ENCODE results near the gene IL1RAPL1.

IL1RAPL1 gene

DNA sequence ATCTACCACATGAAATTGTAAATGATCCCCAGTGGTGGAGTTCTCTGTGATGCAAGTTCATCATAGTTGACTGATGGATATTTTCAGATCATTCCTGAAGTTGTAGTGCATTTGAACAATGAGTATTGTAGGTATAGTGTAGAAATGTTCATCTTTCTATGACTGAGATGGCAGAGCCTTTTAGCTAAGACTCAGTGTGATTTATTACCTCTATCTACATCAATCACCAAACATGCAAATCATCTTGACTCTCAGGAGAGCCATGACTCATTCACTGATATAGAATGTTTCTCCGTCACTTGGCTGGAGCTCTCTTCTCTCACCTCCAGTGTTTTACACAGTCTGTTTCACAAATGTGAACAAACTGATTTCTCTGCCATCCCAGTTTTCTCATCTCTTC is 392.6 kb downstream of the IL1RAPL1 start:
- Histone ChIP-seq H3K79me1 (ENCODE audit: low read depth, low read length) (no peaks in the 10 kb centered on the region), H3K4me2 (ENCODE audit: insufficient read depth, low read length, poor library complexity, severe bottlenecking) (no peak overlapping the region)
- WGBS, 2 donors (ENCODE audit: extremely low coverage in 2 of 2, insufficient read length in 2 of 2, insufficient replicate concordance in 1 of 2): no CpG with 5 or more reads among the region's 1 CpG

GRCh38 chrX:28981952-28982351 is 394.7 kb downstream of the IL1RAPL1 start:
- H3K9me3 ChIP-seq (replicated peaks in 1 of 2; ENCODE audit: control insufficient read depth in 2 of 2, insufficient read depth in 1 of 2, low read depth in 1 of 2, low read length in 2 of 2): no peaks in the 10 kb centered on the region
- no peak overlapping the region for H2AFZ ChIP-seq (ENCODE audit: low read length)

More for the DNA sequence above, 392.6 kb downstream of the IL1RAPL1 start:
- no peak overlapping the region for H2BK5ac ChIP-seq (ENCODE audit: low read length)
- H4K8ac ChIP-seq (ENCODE audit: low read depth, low read length): no peak overlapping the region
- no peak overlapping the region for H2BK120ac ChIP-seq (ENCODE audit: low read depth, low read length)
- no peak overlapping the region for H2AK5ac ChIP-seq (ENCODE audit: low read depth, low read length)
- H3K4me1 ChIP-seq (ENCODE audit: control insufficient read depth in 2 of 2, insufficient read depth in 1 of 2, low read depth in 1 of 2, low read length in 2 of 2): no peaks in the 10 kb centered on the region
- no peaks in the 10 kb centered on the region for H3K36me3 ChIP-seq (replicated peaks in 1 of 2; ENCODE audit: control insufficient read depth in 2 of 2, insufficient read depth in 2 of 2, low read length in 2 of 2)
- no peak overlapping the region for H2BK12ac ChIP-seq (ENCODE audit: low read length)
- no peak for DNase-seq (ENCODE audit: low spot score)
- H3K27me3 ChIP-seq (ENCODE audit: control insufficient read depth in 3 of 3, insufficient read depth in 3 of 3, low read depth in 1 of 3, low read length in 3 of 3): no peaks in the 10 kb centered on the region
- no peak overlapping the region for H3K4me3 ChIP-seq (ENCODE audit: low read length in 2 of 2)
- H3K9me3 ChIP-seq (replicated peaks in 1 of 2; ENCODE audit: control insufficient read depth in 2 of 2, insufficient read depth in 1 of 2, low read depth in 1 of 2, low read length in 2 of 2): no peaks in the 10 kb centered on the region
- H3K18ac ChIP-seq (ENCODE audit: low read length): no peak overlapping the region
- no peak overlapping the region for H3K9ac ChIP-seq (ENCODE audit: low read depth, low read length, poor library complexity)
- H3K23ac ChIP-seq (ENCODE audit: low read depth, low read length, poor library complexity): no peak overlapping the region
- H2BK15ac ChIP-seq (ENCODE audit: low read length): no peak overlapping the region
- H3K27ac ChIP-seq (replicated peaks; ENCODE audit: low read length): no peak overlapping the region
- no peak overlapping the region for H4K91ac ChIP-seq (ENCODE audit: low read depth, low read length, poor library complexity)
- no peak overlapping the region for H3K14ac ChIP-seq (ENCODE audit: low read length)
- H3K4ac ChIP-seq (ENCODE audit: low read length): no peak overlapping the region
- H2AFZ ChIP-seq (ENCODE audit: low read length): no peak overlapping the region

GRCh38 chrX:28988246-28988645 is 401.0 kb downstream of the IL1RAPL1 start:
- no CpG with 5 or more reads among the region's 2 CpGs for WGBS, 2 donors (ENCODE audit: extremely low coverage in 2 of 2, insufficient read length in 2 of 2, insufficient replicate concordance in 1 of 2)
- no peaks in the 10 kb centered on the region for H3K27me3 ChIP-seq (ENCODE audit: control insufficient read depth in 3 of 3, insufficient read depth in 3 of 3, low read depth in 1 of 3, low read length in 3 of 3)
- H2BK120ac ChIP-seq (ENCODE audit: low read depth, low read length): no peak overlapping the region
- no peak overlapping the region for H3K9ac ChIP-seq (ENCODE audit: low read depth, low read length, poor library complexity)
- H3K9me3 ChIP-seq (replicated peaks in 1 of 2; ENCODE audit: control insufficient read depth in 2 of 2, insufficient read depth in 1 of 2, low read depth in 1 of 2, low read length in 2 of 2): no peaks in the 10 kb centered on the region
- no peak overlapping the region for H2BK15ac ChIP-seq (ENCODE audit: low read length)
- no peak overlapping the region for H2BK12ac ChIP-seq (ENCODE audit: low read length)
- no peaks in the 10 kb centered on the region for H3K79me1 ChIP-seq (ENCODE audit: low read depth, low read length)
- no peak overlapping the region for H3K18ac ChIP-seq (ENCODE audit: low read length)
- no peak overlapping the region for H2AK5ac ChIP-seq (ENCODE audit: low read depth, low read length)
- H3K4me2 ChIP-seq (ENCODE audit: insufficient read depth, low read length, poor library complexity, severe bottlenecking): no peak overlapping the region
- H2AFZ ChIP-seq (ENCODE audit: low read length): no peak overlapping the region
- H3K4me3 ChIP-seq (ENCODE audit: low read length in 2 of 2): no peak overlapping the region
- no peak overlapping the region for H3K4ac ChIP-seq (ENCODE audit: low read length)
- no peak overlapping the region for H3K14ac ChIP-seq (ENCODE audit: low read length)
- H3K36me3 ChIP-seq (replicated peaks in 1 of 2; ENCODE audit: control insufficient read depth in 2 of 2, insufficient read depth in 2 of 2, low read length in 2 of 2): no peaks in the 10 kb centered on the region
- no peak overlapping the region for H3K27ac ChIP-seq (replicated peaks; ENCODE audit: low read length)
- no peak overlapping the region for H3K23ac ChIP-seq (ENCODE audit: low read depth, low read length, poor library complexity)
- H3K4me1 ChIP-seq (ENCODE audit: control insufficient read depth in 2 of 2, insufficient read depth in 1 of 2, low read depth in 1 of 2, low read length in 2 of 2): no peaks in the 10 kb centered on the region
- H4K8ac ChIP-seq (ENCODE audit: low read depth, low read length): no peak overlapping the region
- no peak for DNase-seq (ENCODE audit: low spot score)
- H2BK5ac ChIP-seq (ENCODE audit: low read length): no peak overlapping the region
- no peak overlapping the region for H4K91ac ChIP-seq (ENCODE audit: low read depth, low read length, poor library complexity)

More at GRCh38 chrX:28981952-28982351, 394.7 kb downstream of the IL1RAPL1 start:
- Histone ChIP-seq H3K14ac (ENCODE audit: low read length) (no peak overlapping the region), H3K4me1 (ENCODE audit: control insufficient read depth in 2 of 2, insufficient read depth in 1 of 2, low read depth in 1 of 2, low read length in 2 of 2) (no peaks in the 10 kb centered on the region), H3K27ac (replicated peaks; ENCODE audit: low read length) (no peak overlapping the region), H3K79me1 (ENCODE audit: low read depth, low read length) (no peaks in the 10 kb centered on the region), H4K8ac (ENCODE audit: low read depth, low read length) (no peak overlapping the region), H3K27me3 (ENCODE audit: control insufficient read depth in 3 of 3, insufficient read depth in 3 of 3, low read depth in 1 of 3, low read length in 3 of 3) (no peaks in the 10 kb centered on the region), H2BK15ac (ENCODE audit: low read length) (no peak overlapping the region), H2BK12ac (ENCODE audit: low read length) (no peak overlapping the region), H2AK5ac (ENCODE audit: low read depth, low read length) (no peak overlapping the region), H3K18ac (ENCODE audit: low read length) (no peak overlapping the region), H3K36me3 (replicated peaks in 1 of 2; ENCODE audit: control insufficient read depth in 2 of 2, insufficient read depth in 2 of 2, low read length in 2 of 2) (no peaks in the 10 kb centered on the region), H3K9ac (ENCODE audit: low read depth, low read length, poor library complexity) (no peak overlapping the region), H3K23ac (ENCODE audit: low read depth, low read length, poor library complexity) (no peak overlapping the region), H4K91ac (ENCODE audit: low read depth, low read length, poor library complexity) (no peak overlapping the region), H2BK5ac (ENCODE audit: low read length) (no peak overlapping the region), H2BK120ac (ENCODE audit: low read depth, low read length) (no peak overlapping the region), H3K4ac (ENCODE audit: low read length) (no peak overlapping the region), H3K4me3 (ENCODE audit: low read length in 2 of 2) (no peak overlapping the region), H3K4me2 (ENCODE audit: insufficient read depth, low read length, poor library complexity, severe bottlenecking) (no peak overlapping the region)
- no peak for DNase-seq (ENCODE audit: low spot score)

GRCh38 chrX:28997706-28998463 is 410.6 kb downstream of the IL1RAPL1 start:
- Histone ChIP-seq H3K4me3 (ENCODE audit: low read length in 2 of 2) (no peak overlapping the region), H4K91ac (ENCODE audit: low read depth, low read length, poor library complexity) (no peak overlapping the region), H3K9ac (ENCODE audit: low read depth, low read length, poor library complexity) (no peak overlapping the region), H3K14ac (ENCODE audit: low read length) (no peak overlapping the region), H3K79me1 (ENCODE audit: low read depth, low read length) (no peaks in the 10 kb centered on the region), H3K23ac (ENCODE audit: low read depth, low read length, poor library complexity) (no peak overlapping the region), H3K18ac (ENCODE audit: low read length) (no peak overlapping the region), H2BK120ac (ENCODE audit: low read depth, low read length) (no peak overlapping the region), H4K8ac (ENCODE audit: low read depth, low read length) (no peak overlapping the region), H2BK15ac (ENCODE audit: low read length) (no peak overlapping the region), H3K4ac (ENCODE audit: low read length) (no peak overlapping the region), H2AK5ac (ENCODE audit: low read depth, low read length) (no peak overlapping the region), H3K9me3 (replicated peaks in 1 of 2; ENCODE audit: control insufficient read depth in 2 of 2, insufficient read depth in 1 of 2, low read depth in 1 of 2, low read length in 2 of 2) (no peaks in the 10 kb centered on the region), H3K4me2 (ENCODE audit: insufficient read depth, low read length, poor library complexity, severe bottlenecking) (no peak overlapping the region), H2BK12ac (ENCODE audit: low read length) (no peak overlapping the region), H3K4me1 (ENCODE audit: control insufficient read depth in 2 of 2, insufficient read depth in 1 of 2, low read depth in 1 of 2, low read length in 2 of 2) (no peaks in the 10 kb centered on the region), H3K36me3 (replicated peaks in 1 of 2; ENCODE audit: control insufficient read depth in 2 of 2, insufficient read depth in 2 of 2, low read length in 2 of 2) (no peaks in the 10 kb centered on the region), H2BK5ac (ENCODE audit: low read length) (no peak overlapping the region), H3K27me3 (ENCODE audit: control insufficient read depth in 3 of 3, insufficient read depth in 3 of 3, low read depth in 1 of 3, low read length in 3 of 3) (no peaks in the 10 kb centered on the region), H3K27ac (replicated peaks; ENCODE audit: low read length) (no peak overlapping the region), H2AFZ (ENCODE audit: low read length) (no peak overlapping the region)
- no CpG with 5 or more reads among the region's 1 CpG for WGBS, 2 donors (ENCODE audit: extremely low coverage in 2 of 2, insufficient read length in 2 of 2, insufficient replicate concordance in 1 of 2)
- DNase-seq (ENCODE audit: low spot score): no peak

Data from neuronal stem cell (in vitro differentiated cells).